Measurements from ENCODE around the gene PIM3. TPM values are rescaled to one million over a fixed set of nuclear protein-coding genes. Genes with fewer than 3 reads are reported as not detected.

The PIM3 gene
- total and polyA plus RNA-seq, 2 of the 8 experiments (the other 6 are each of a cell fraction or from before 2014, with no cell fraction given): 22.6 to 30.0 TPM

- H3K23ac ChIP-seq (ENCODE audit: insufficient read length): no peak overlapping the region
- H3K4me1 ChIP-seq (replicated peaks in 1 of 4; ENCODE audit: control insufficient read depth in 3 of 4, insufficient read depth in 4 of 4, low read length in 3 of 4): peaks cover 0 to 22% (median 7%) of the 10 kb centered on the region in 4 experiments; a peak in 5 of 7 replicates
- H3K27ac ChIP-seq (ENCODE audit: low read depth, low read length): no peak overlapping the region
- ChIA-PET POLR2A (ENCODE audit: partially characterized antibody) (interaction anchor here (1.3 to 1.9 kb wide), 4 partner anchors 9 to 14 kb away, joined by 3 to 10 read pairs (median 4); no protein-coding TSS in a partner anchor), CTCF (ENCODE audit: partially characterized antibody) (interaction anchor here (0.6 to 2.4 kb wide), 2 partner anchors 27 to 77 kb away, joined by 3 to 11 read pairs; no protein-coding TSS in a partner anchor)
- H3K4me3 ChIP-seq (ENCODE audit: extremely low read depth in 1 of 4, insufficient read depth in 2 of 4, low read depth in 3 of 4, low read length in 4 of 4): no peak overlapping the region
- no peak overlapping the region for H3K9ac ChIP-seq (replicated peaks in 1 of 4; ENCODE audit: extremely low read depth in 1 of 4, low read depth in 3 of 4, low read length in 3 of 4)
- DNase-seq (ENCODE audit: low read depth in 1 of 2, low spot score in 2 of 2): no peak
- H3K4ac ChIP-seq (replicated peaks; ENCODE audit: insufficient read length, low read depth, low read length): no peak overlapping the region
- peak overlapping the region; percentile 51; the same call in 1 of the 2 replicates for H4K8ac ChIP-seq (ENCODE audit: extremely low read depth, insufficient read depth, low read length)
- no peak overlapping the region for H2BK12ac ChIP-seq (ENCODE audit: low read depth, low read length)
- no peak overlapping the region for H3K4me2 ChIP-seq (ENCODE audit: insufficient read depth in 1 of 2, low read depth in 2 of 2, low read length in 2 of 2)
- no peak overlapping the region for H2BK15ac ChIP-seq (ENCODE audit: low read length)
- no peak overlapping the region for H3K14ac ChIP-seq (ENCODE audit: insufficient read length)
- no peak overlapping the region for H4K5ac ChIP-seq (ENCODE audit: insufficient read length, low read depth, low read length)
- WGBS, 2 experiments (ENCODE audit: extremely low coverage in 1 of 2, insufficient coverage in 1 of 2, insufficient read length in 1 of 2, insufficient replicate concordance in 2 of 2, low coverage in 1 of 2, low lambda C conversion rate in 2 of 2, missing lambda C conversion rate in 1 of 2): 96% methylated on average over 18 of the region's 20 CpGs; no CpG with 5 or more reads in 1 of the 2 experiments
- no peaks in the 10 kb centered on the region for H3K79me1 ChIP-seq (ENCODE audit: low read depth, low read length)
- no peaks in the 10 kb centered on the region for H3K27me3 ChIP-seq (replicated peaks in 1 of 4; ENCODE audit: control insufficient read depth in 3 of 4, extremely low read depth in 1 of 4, insufficient read depth in 3 of 4, low read length in 3 of 4)
- H2BK120ac ChIP-seq (replicated peaks; ENCODE audit: low read depth, low read length): no peak overlapping the region
- no peak overlapping the region for H2BK20ac ChIP-seq (ENCODE audit: low read length)
- no peak overlapping the region for H2AK5ac ChIP-seq (ENCODE audit: low read depth, low read length)
- FAIRE-seq: no peak
- H3K9me3 ChIP-seq (ENCODE audit: insufficient read depth in 2 of 2, low read depth in 1 of 2, low read length in 1 of 2): no peaks in the 10 kb centered on the region
- H3K36me3 ChIP-seq (ENCODE audit: control insufficient read depth in 2 of 4, insufficient read depth in 4 of 4, low read length in 3 of 4): no peaks in the 10 kb centered on the region
- no peak overlapping the region for H4K91ac ChIP-seq (replicated peaks; ENCODE audit: insufficient read length, low read length)
- H3K56ac ChIP-seq (replicated peaks; ENCODE audit: insufficient read length, low read depth, low read length): no peak overlapping the region
- H3K18ac ChIP-seq (ENCODE audit: extremely low read depth, low read length): no peak overlapping the region
- no peaks in the 10 kb centered on the region for H3K23me2 ChIP-seq (ENCODE audit: low read depth, low read length)
- H3K79me2 ChIP-seq (ENCODE audit: control insufficient read depth in 1 of 2, insufficient read depth in 2 of 2, low read length in 2 of 2): no peaks in the 10 kb centered on the region
- peaks cover 0 to 2% of the 10 kb centered on the region in 2 experiments for H4K20me1 ChIP-seq (replicated peaks in 1 of 2; ENCODE audit: control insufficient read depth in 1 of 2, insufficient read depth in 2 of 2, low read length in 2 of 2)
- no peak overlapping the region for H2AFZ ChIP-seq (ENCODE audit: low read length)
- H2BK5ac ChIP-seq (ENCODE audit: low read depth, low read length): no peak overlapping the region
- TF ChIP-seq NANOG (IDR thresholded peaks at IDR 0.05; ENCODE audit: insufficient read depth, low read depth, low read length, poor library complexity, severe bottlenecking) (no peak), RNF2 (IDR thresholded peaks at IDR 0.05; ENCODE audit: borderline replicate concordance, low read depth, low read length, missing control alignments, poor library complexity, severe bottlenecking) (no peak), KDM4A (IDR thresholded peaks at IDR 0.05; ENCODE audit: low read depth, low read length, severe bottlenecking) (no peak), ZNF274 (IDR thresholded peaks at IDR 0.05; ENCODE audit: borderline replicate concordance, extremely low read depth, low read length) (no peak), JUND (IDR thresholded peaks at IDR 0.05; ENCODE audit: low read length) (no peak), KDM1A (IDR thresholded peaks at IDR 0.05; ENCODE audit: borderline replicate concordance, low read length) (no peak), EGR1 (IDR thresholded peaks at IDR 0.05; ENCODE audit: borderline replicate concordance, low read depth, low read length) (no peak), CHD1 (IDR thresholded peaks at IDR 0.05; ENCODE audit: low read depth, low read length) (no peak), CBX5 (IDR thresholded peaks at IDR 0.05; ENCODE audit: low read depth, low read length) (no peak), TCF12 (IDR thresholded peaks at IDR 0.05; ENCODE audit: low read depth, low read length) (no peak), CBX8 (IDR thresholded peaks at IDR 0.05; ENCODE audit: borderline replicate concordance, low read depth, low read length) (no peak), CREB1 (IDR thresholded peaks at IDR 0.05) (no peak)
These were observed 7.4 kb upstream of the PIM3 start for GRCh38 chr22:49953027-49953679.

Measured in H1 (cell line).